GM23338 (cell line): ENCODE results near the gene AQP1. TPM values are rescaled to one million over a fixed set of nuclear protein-coding genes. Genes with fewer than 3 reads are reported as not detected.

ENCODE experiments used
- ATAC-seq: fragments of 200-7000 bp; cut with Tn5 transposase; 3 replicates; pipeline ENCODE4 v1.9.1; 2020
- DNase-seq: peaks from one replicate; pipeline ENCODE4 v3.0.0-alpha.2; 2015; ENCODE audit warnings: low spot score
- H2AFZ ChIP-seq: fragments of 200-600 bp; sonication (generic); 2 replicates; pipeline ENCODE4 v1.8.0; 2016; ENCODE audit warnings: antibody characterized with exemption, mild to moderate bottlenecking, moderate library complexity
- H3F3A ChIP-seq: fragments of 200-600 bp; sonication (generic); replicated peaks from 2 replicates; pipeline ENCODE4 v1.8.0; 2017; ENCODE audit warnings: antibody characterized with exemption, mixed run types, low read depth
- H3K27ac ChIP-seq: fragments of 200-600 bp; sonication (generic); 2 replicates; pipeline ENCODE4 v1.6.1; 2016; ENCODE audit warnings: low read depth
- H3K27me3 ChIP-seq: fragments of 200-600 bp; sonication (generic); 2 replicates; pipeline ENCODE4 v1.8.0; 2016; ENCODE audit warnings: mild to moderate bottlenecking, mixed run types, moderate library complexity; ENCODE audit not compliant: insufficient read depth
- H3K36me3 ChIP-seq: fragments of 200-600 bp; sonication (generic); 2 replicates; pipeline ENCODE4 v1.8.0; 2016; ENCODE audit warnings: mild to moderate bottlenecking; ENCODE audit not compliant: insufficient read depth
- H3K4me1 ChIP-seq: fragments of 200-600 bp; sonication (generic); 2 replicates; pipeline ENCODE4 v1.8.0; 2016; ENCODE audit warnings: mild to moderate bottlenecking, moderate library complexity; ENCODE audit not compliant: insufficient read depth
- H3K4me2 ChIP-seq: fragments of 200-600 bp; sonication (generic); 2 replicates; pipeline ENCODE4 v1.7.1; 2017; ENCODE audit warnings: mixed run types
- H3K4me3 ChIP-seq: fragments of 200-600 bp; sonication (generic); 2 replicates; pipeline ENCODE4 v1.6.1; 2016; ENCODE audit warnings: mixed run types
- H3K79me2 ChIP-seq: fragments of 200-600 bp; sonication (generic); replicated peaks from 2 replicates; pipeline ENCODE4 v1.8.0; 2017; ENCODE audit warnings: mild to moderate bottlenecking; ENCODE audit not compliant: insufficient read depth
- H3K9me2 ChIP-seq: fragments of 200-600 bp; sonication (generic); 2 replicates; pipeline ENCODE4 v1.8.0; 2017; ENCODE audit not compliant: insufficient read depth
- H4K20me1 ChIP-seq: fragments of 200-600 bp; sonication (generic); replicated peaks from 2 replicates; pipeline ENCODE4 v1.8.0; 2017; ENCODE audit warnings: mild to moderate bottlenecking; ENCODE audit not compliant: insufficient read depth
- H3K27ac Mint-ChIP-seq: 2 replicates; pipeline ENCODE4 v1.8.0; 2020; ENCODE audit warnings: inconsistent platforms, mild to moderate bottlenecking, moderate library complexity, mixed read lengths
- H3K27me3 Mint-ChIP-seq: 3 replicates; pipeline ENCODE4 v1.8.0; 2022; ENCODE audit warnings: low read depth, mild to moderate bottlenecking, moderate library complexity, mixed read lengths, inconsistent platforms; ENCODE audit not compliant: insufficient read depth, poor library complexity
- H3K36me3 Mint-ChIP-seq: 3 replicates; pipeline ENCODE4 v1.8.0; 2021; ENCODE audit warnings: low read depth, mild to moderate bottlenecking, inconsistent platforms, moderate library complexity, mixed read lengths
- H3K4me1 Mint-ChIP-seq: 3 replicates; pipeline ENCODE4 v1.8.0; 2020; ENCODE audit warnings: mild to moderate bottlenecking, inconsistent platforms, mixed read lengths
- H3K4me3 Mint-ChIP-seq: 3 replicates; pipeline ENCODE4 v1.8.0; 2021; ENCODE audit warnings: moderate library complexity, mild to moderate bottlenecking, inconsistent platforms, mixed read lengths
- H3K9me3 Mint-ChIP-seq: 3 replicates; pipeline ENCODE4 v1.8.0; 2020; ENCODE audit warnings: moderate library complexity, mild to moderate bottlenecking, inconsistent platforms, mixed read lengths
- ETS1 ChIP-seq: IDR thresholded peaks from 2 replicates; pipeline ENCODE4 v1.6.1; 2016; ENCODE audit warnings: antibody characterized with exemption
- EZH2phosphoT487 ChIP-seq: fragments of 200-600 bp; sonication (generic); IDR thresholded peaks from one replicate; pipeline ENCODE4 v1.8.1; 2018; ENCODE audit warnings: antibody characterized with exemption; ENCODE audit not compliant: unreplicated experiment
- JUNB ChIP-seq: IDR thresholded peaks from one replicate; pipeline ENCODE4 v1.6.1; 2016; ENCODE audit warnings: antibody characterized with exemption; ENCODE audit not compliant: unreplicated experiment
- NANOG ChIP-seq: IDR thresholded peaks from 2 replicates; pipeline ENCODE4 v1.6.1; 2016; ENCODE audit warnings: antibody characterized with exemption, borderline replicate concordance
- POLR2AphosphoS5 ChIP-seq: IDR thresholded peaks from 2 replicates; pipeline ENCODE4 v1.6.1; 2016; ENCODE audit warnings: antibody characterized with exemption, low read depth
- ZNF114 ChIP-seq: fragments of 250-450 bp; sonication (Bioruptor Pico); IDR thresholded peaks from 2 replicates; pipeline ENCODE4 v1.5.0; 2020; ENCODE audit warnings: mild to moderate bottlenecking, moderate library complexity
- ZNF462 ChIP-seq: fragments of 250-450 bp; sonication (Bioruptor Pico); IDR thresholded peaks from 2 replicates; pipeline ENCODE4 v1.5.0; 2020; ENCODE audit warnings: mild to moderate bottlenecking, moderate library complexity
- polyA plus RNA-seq: library from polyadenylated mRNA; unstranded; fragments of >200 nt; fragmentation: Nextera tagmentation; extraction: Ambion mirVana; gene quantifications from 2 replicates; pipeline ENCODE4 v1.2.1, GENCODE V29; 2016
- total RNA-seq: library from RNA; depleted of rRNA; stranded (reverse); fragments of >200 nt; shearing (Covaris generic); gene quantifications from 2 replicates; pipeline ENCODE4 v1.2.3, GENCODE V29; 2014
- TF ChIP-seq, protein P1 (sequence below), 2 experiments: fragments of 200-600 bp in 1 of 2; sonication (generic) in 1 of 2; conservative IDR thresholded peaks; 2 replicates each; pipeline versions ENCODE4 v1.5.1 to v1.6.1; 2016 to 2017; ENCODE audit warnings: antibody characterized with exemption in 2 of 2, low read depth in 2 of 2, mild to moderate bottlenecking in 2 of 2, moderate library complexity in 1 of 2

Gene AQP1
- total and polyA plus RNA-seq, 2 experiments from 2014 or later = 0.28 TPM; not detected in 1

DNA sequence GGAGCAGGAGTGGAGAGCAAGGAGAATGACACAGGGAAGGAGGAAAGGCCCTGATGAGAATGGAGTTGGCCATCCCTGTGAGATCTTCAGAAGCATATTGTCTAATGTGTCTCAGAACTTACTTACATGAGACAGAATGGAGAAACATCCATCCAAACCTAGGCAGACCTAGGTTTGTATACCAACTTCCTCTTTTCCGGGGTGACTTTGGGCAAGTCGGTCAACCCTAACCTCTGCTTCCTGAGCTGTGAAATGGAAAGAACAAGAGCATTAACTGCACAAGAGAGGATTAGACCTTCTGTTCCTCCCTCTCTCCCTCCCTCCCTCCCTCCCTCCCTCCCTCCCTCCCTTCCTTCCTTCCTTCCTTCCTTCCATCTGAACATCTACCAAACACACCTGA lies 56.6 kb downstream of the AQP1 start:
- Histone ChIP-seq H3K27ac (no peak overlapping the region), H3K4me2 (no peak overlapping the region), H2AFZ (no peak overlapping the region), H3K9me2 (no peaks in the 10 kb centered on the region; the same call in 1 of the 2 replicates), H3K79me2 (no peaks in the 10 kb centered on the region), H4K20me1 (no peaks in the 10 kb centered on the region), H3K27me3 (no peaks in the 10 kb centered on the region), H3F3A (no peaks in the 10 kb centered on the region), H3K4me1 (no peaks in the 10 kb centered on the region), H3K4me3 (no peak overlapping the region), H3K36me3 (no peaks in the 10 kb centered on the region)
- ATAC-seq (no peak), DNase-seq (no peak)
- peaks cover 4% of the 10 kb centered on the region for H3K4me1 Mint-ChIP-seq
- H3K4me3 Mint-ChIP-seq = no peak overlapping the region
- TF ChIP-seq, protein P1, sequence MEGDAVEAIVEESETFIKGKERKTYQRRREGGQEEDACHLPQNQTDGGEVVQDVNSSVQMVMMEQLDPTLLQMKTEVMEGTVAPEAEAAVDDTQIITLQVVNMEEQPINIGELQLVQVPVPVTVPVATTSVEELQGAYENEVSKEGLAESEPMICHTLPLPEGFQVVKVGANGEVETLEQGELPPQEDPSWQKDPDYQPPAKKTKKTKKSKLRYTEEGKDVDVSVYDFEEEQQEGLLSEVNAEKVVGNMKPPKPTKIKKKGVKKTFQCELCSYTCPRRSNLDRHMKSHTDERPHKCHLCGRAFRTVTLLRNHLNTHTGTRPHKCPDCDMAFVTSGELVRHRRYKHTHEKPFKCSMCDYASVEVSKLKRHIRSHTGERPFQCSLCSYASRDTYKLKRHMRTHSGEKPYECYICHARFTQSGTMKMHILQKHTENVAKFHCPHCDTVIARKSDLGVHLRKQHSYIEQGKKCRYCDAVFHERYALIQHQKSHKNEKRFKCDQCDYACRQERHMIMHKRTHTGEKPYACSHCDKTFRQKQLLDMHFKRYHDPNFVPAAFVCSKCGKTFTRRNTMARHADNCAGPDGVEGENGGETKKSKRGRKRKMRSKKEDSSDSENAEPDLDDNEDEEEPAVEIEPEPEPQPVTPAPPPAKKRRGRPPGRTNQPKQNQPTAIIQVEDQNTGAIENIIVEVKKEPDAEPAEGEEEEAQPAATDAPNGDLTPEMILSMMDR (conservative IDR thresholded peaks at IDR 0.05; ENCODE audit: low read depth in 2 of 2) = no peak
- TF ChIP-seq POLR2AphosphoS5 = no peak
- no peak for TF ChIP-seq EZH2phosphoT487
- TF ChIP-seq JUNB = no peak
- H3K27ac Mint-ChIP-seq = no peak overlapping the region
- no peaks in the 10 kb centered on the region for H3K9me3 Mint-ChIP-seq
- no peaks in the 10 kb centered on the region for H3K36me3 Mint-ChIP-seq
- H3K27me3 Mint-ChIP-seq = peaks cover 13% of the 10 kb centered on the region

- Histone ChIP-seq H3K4me2 (no peak overlapping the region), H3K79me2 (no peaks in the 10 kb centered on the region), H3K36me3 (no peaks in the 10 kb centered on the region), H3K4me1 (no peaks in the 10 kb centered on the region), H3K4me3 (no peak overlapping the region), H3K27me3 (no peaks in the 10 kb centered on the region), H3F3A (no peaks in the 10 kb centered on the region), H3K9me2 (no peaks in the 10 kb centered on the region; the same call in 1 of the 2 replicates), H2AFZ (no peak overlapping the region), H3K27ac (no peak overlapping the region), H4K20me1 (no peaks in the 10 kb centered on the region)
- DNase-seq (no peak), ATAC-seq (no peak)
- Mint-ChIP-seq H3K4me1 (peaks cover 4% of the 10 kb centered on the region), H3K9me3 (no peaks in the 10 kb centered on the region), H3K27me3 (peaks cover 13% of the 10 kb centered on the region), H3K4me3 (no peak overlapping the region), H3K27ac (no peak overlapping the region), H3K36me3 (no peaks in the 10 kb centered on the region)
- no peak for TF ChIP-seq JUNB
- no peak for TF ChIP-seq ETS1
- TF ChIP-seq NANOG = no peak
- TF ChIP-seq ZNF114 (CRISPR knock-in tag) = no peak
- TF ChIP-seq ZNF462 = no peak
Observed at GRCh38 chr7:30968747-30969603, 57.3 kb downstream of the AQP1 start.
